Stomach (tissue), 9 donors: Measurements from ENCODE around the gene MCM5. TPM values are rescaled to one million over a fixed set of nuclear protein-coding genes. Genes with fewer than 3 reads are reported as not detected.
"Not testable (repeated sequence)": the region's sequence is repeated elsewhere in the genome, so short reads cannot be mapped to it uniquely, and the experiment has no call there.

ENCODE experiments used
- DNase-seq, 2 donors: peaks; one replicate each; pipeline versions ENCODE4 v3.0.0 to v3.0.0-alpha.2; 2013 to 2019
- H3K27ac ChIP-seq, 5 donors: fragments of 200-600 bp in 4 of 5; sonication (generic) in 4 of 5; one replicate each; pipeline ENCODE4 v1.5.1; 2013 to 2019; ENCODE audit warnings: mild to moderate bottlenecking in 1 of 5, moderate library complexity in 1 of 5
- H3K27me3 ChIP-seq, 3 donors: fragments of 200-600 bp; sonication (generic); one replicate each; pipeline ENCODE4 v1.5.1; 2017 to 2019; ENCODE audit warnings: mixed run types in 1 of 3
- H3K36me3 ChIP-seq, 4 donors: fragments of 200-600 bp; sonication (generic); 1 replicate in 3 of 4; 2 replicates in 1 of 4; pipeline ENCODE4 v1.5.1; 2016 to 2019
- H3K4me1 ChIP-seq, 4 donors: fragments of 200-600 bp; sonication (generic); one replicate each; pipeline ENCODE4 v1.5.1; 2016 to 2019
- H3K4me3 ChIP-seq, 4 donors: fragments of 200-600 bp; sonication (generic) in 3 of 4; one replicate each; pipeline ENCODE4 v1.5.1; 2016 to 2019; ENCODE audit warnings: mild to moderate bottlenecking in 1 of 4
- H3K9me3 ChIP-seq, 4 donors: fragments of 200-600 bp; sonication (generic); one replicate each; pipeline ENCODE4 v1.5.1; 2016 to 2019
- EP300 ChIP-seq: sonication (generic); formaldehyde crosslinking; IDR thresholded peaks from one replicate; pipeline ENCODE4 v1.6.1; 2017; ENCODE audit warnings: antibody characterized with exemption
- POLR2A ChIP-seq, 4 donors: fragments of 450-650 bp; IDR thresholded peaks; one replicate each; pipeline ENCODE4 v1.6.1; 2016; ENCODE audit warnings: antibody characterized with exemption in 4 of 4, control low read depth in 2 of 4, mild to moderate bottlenecking in 1 of 4, moderate library complexity in 1 of 4
- POLR2AphosphoS5 ChIP-seq, 3 donors: sonication (generic); formaldehyde crosslinking; IDR thresholded peaks; one replicate each; pipeline ENCODE4 v1.6.1; 2016; ENCODE audit warnings: antibody characterized with exemption in 3 of 3
- WGBS, 5 donors: extraction: QIAGEN DNeasy Blood & Tissue Kit in 3 of 5; methylation state at CpG; one replicate each; pipeline versions ENCODE4 v1.1.5 to v1.1.7; 2013 to 2018; 5-methylcytosine and 5-hydroxymethylcytosine counted together
- intact Hi-C: fragments of 100-400 bp; cut with DNase I; formaldehyde crosslinking; loops from one replicate; pipeline ENCODE4 v1.15.1; 2023; ENCODE audit warnings: low total_unique reads
- polyA plus RNA-seq, 3 donors: library from polyadenylated mRNA; stranded (reverse); fragments of 200-250 nt; gene quantifications; one replicate each; pipeline ENCODE4 v1.2.3, GENCODE V29; 2013
- total RNA-seq, 5 donors: library from RNA; depleted of rRNA; stranded (reverse); fragments of >200 nt; gene quantifications; one replicate each; pipeline versions ENCODE4 v1.1.0 to v1.2.3, GENCODE V29; 2014 to 2016
- TF ChIP-seq, protein P1 (sequence below), 7 experiments: fragments of 450-650 bp in 4 of 7; fragments of 200-600 bp in 3 of 7; sonication (generic) in 3 of 7; IDR thresholded peaks; one replicate each; pipeline ENCODE4 v1.5.1; 2016 to 2019; ENCODE audit warnings: antibody characterized with exemption in 7 of 7, control low read depth in 2 of 7, mild to moderate bottlenecking in 1 of 7
- donor health status: healthy with polysubstance abuse.
- donor health status: Bipolar disorder and iron deficiency.
- donor health status: healthy.

The MCM5 gene
- total and polyA plus RNA-seq, 8 donors, result 13.0 to 74.5 (median 19.1) TPM

DNA sequence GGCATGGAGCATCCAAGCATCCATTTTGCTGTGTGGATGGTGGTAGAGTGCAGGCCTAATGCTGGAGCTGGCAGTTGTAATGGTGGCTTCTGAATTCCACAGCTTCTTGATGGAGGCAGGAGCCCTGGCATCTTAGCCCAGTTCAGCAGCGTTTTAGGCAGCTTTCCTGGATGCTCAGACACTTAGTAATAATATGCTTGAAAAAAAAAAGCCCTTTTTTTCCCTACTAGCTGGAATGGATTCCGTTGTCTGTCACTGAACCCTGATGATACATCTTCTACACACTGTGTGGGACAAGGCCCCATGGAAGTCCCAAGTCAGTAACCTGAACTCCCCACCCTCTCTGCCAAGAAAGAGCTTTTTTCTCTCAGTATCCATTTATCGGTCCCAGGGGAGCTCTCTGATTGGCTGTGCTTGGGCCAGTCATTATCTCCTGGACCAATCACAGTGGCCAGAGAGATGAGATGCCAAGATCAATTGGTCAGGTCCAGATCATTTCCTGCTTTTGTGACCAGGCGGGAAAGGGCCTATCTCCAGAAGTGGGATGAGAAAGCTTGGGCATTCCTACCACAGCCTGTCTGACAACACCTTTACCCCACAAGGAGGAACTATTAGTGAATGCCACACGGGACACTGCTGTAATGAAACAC lies 34.2 kb downstream of the MCM5 start:
- Histone ChIP-seq H3K4me3 (no peak overlapping the region), H3K27me3 (no peaks in the 10 kb centered on the region), H3K4me1 (peaks cover 0 to 14% (median 7%) of the 10 kb centered on the region in 4 donors), H3K9me3 (peaks cover 8 to 15% (median 11%) of the 10 kb centered on the region in 4 donors), H3K36me3 (peaks cover 0 to 20% (median 9%) of the 10 kb centered on the region in 4 donors), H3K27ac (no peak overlapping the region)
- 92 to 99% (median 98%) methylated on average over 5 of the region's 5 CpGs for WGBS, 5 donors
- TF ChIP-seq, protein P1, sequence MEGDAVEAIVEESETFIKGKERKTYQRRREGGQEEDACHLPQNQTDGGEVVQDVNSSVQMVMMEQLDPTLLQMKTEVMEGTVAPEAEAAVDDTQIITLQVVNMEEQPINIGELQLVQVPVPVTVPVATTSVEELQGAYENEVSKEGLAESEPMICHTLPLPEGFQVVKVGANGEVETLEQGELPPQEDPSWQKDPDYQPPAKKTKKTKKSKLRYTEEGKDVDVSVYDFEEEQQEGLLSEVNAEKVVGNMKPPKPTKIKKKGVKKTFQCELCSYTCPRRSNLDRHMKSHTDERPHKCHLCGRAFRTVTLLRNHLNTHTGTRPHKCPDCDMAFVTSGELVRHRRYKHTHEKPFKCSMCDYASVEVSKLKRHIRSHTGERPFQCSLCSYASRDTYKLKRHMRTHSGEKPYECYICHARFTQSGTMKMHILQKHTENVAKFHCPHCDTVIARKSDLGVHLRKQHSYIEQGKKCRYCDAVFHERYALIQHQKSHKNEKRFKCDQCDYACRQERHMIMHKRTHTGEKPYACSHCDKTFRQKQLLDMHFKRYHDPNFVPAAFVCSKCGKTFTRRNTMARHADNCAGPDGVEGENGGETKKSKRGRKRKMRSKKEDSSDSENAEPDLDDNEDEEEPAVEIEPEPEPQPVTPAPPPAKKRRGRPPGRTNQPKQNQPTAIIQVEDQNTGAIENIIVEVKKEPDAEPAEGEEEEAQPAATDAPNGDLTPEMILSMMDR (IDR thresholded peaks at IDR 0.05), result no peak
- TF ChIP-seq POLR2AphosphoS5 (IDR thresholded peaks at IDR 0.05) (no peak), POLR2A (IDR thresholded peaks at IDR 0.05) (no peak)
- intact Hi-C loops, result no loop called here
- DNase-seq, result no peak

DNA sequence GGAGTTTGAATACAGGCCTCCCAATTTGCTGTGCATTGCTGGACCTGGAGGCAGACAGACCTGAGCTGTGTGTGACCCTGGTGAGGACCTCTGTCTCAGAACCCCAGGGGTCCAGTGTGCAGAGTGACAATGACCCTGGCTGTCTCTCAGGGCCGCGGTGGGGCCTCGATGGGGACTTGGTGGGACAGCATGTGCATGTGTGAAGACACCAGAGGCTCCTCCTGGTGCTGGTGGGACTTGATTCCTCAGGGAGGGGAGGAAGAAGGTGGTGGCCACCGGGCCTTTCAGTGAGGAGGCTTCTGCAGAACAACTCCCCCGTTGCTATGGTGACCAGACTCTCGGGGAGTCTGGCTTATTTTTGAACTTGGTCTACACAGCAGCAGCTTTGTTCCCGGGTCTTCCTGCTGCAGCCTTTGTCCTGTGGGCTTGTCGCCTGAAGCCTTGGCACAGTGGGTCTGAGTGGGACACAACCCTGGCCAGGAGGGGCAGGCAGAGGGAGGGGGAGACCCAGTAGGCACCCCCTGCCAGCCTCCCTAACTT lies 35.3 kb downstream of the MCM5 start:
- Histone ChIP-seq H3K27ac (no peak overlapping the region), H3K36me3 (peaks cover 0 to 20% (median 9%) of the 10 kb centered on the region in 4 donors), H3K4me3 (no peak overlapping the region), H3K4me1 (peaks cover 0 to 14% (median 7%) of the 10 kb centered on the region in 4 donors), H3K9me3 (peaks cover 8 to 15% (median 11%) of the 10 kb centered on the region in 4 donors), H3K27me3 (no peaks in the 10 kb centered on the region)
- TF ChIP-seq POLR2A (IDR thresholded peaks at IDR 0.05) (no peak), EP300 (no peak), POLR2AphosphoS5 (IDR thresholded peaks at IDR 0.05) (no peak)
- TF ChIP-seq, protein P1 (IDR thresholded peaks at IDR 0.05), result no peak
- no peak for DNase-seq
- WGBS, 5 donors, result 76 to 90% (median 82%) methylated on average over 7 to 8 of the region's 8 CpGs
- intact Hi-C loops, result no loop called here

DNA sequence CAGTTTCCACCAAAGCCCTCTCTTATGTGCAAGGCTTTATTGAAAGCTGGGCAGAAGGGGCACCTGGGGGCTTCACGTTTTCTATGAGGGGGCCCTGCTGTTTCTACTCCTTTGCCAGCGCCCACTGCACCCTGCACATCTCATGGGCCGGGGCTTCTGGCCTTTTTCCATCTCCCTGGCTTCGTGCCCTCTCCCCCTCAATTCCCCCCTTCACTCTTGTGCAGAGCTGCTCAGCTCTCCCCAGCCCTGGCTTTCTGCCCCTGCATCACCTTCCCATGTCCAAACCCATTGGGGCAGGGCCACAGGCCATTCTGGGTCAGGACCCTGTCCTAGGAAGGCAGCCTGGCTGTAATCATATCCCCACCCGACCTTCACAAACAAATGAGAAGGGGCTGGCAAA lies 36.5 kb downstream of the MCM5 start:
- Histone ChIP-seq H3K27me3 (no peaks in the 10 kb centered on the region), H3K4me3 (no peak overlapping the region), H3K9me3 (peaks cover 8 to 15% (median 11%) of the 10 kb centered on the region in 4 donors), H3K27ac (no peak overlapping the region), H3K4me1 (peaks cover 0 to 4% (median under 1%) of the 10 kb centered on the region in 4 donors), H3K36me3 (peaks cover 0 to 20% (median 9%) of the 10 kb centered on the region in 4 donors)
- DNase-seq, result no peak
- TF ChIP-seq POLR2A (IDR thresholded peaks at IDR 0.05), result no peak
- no peak for TF ChIP-seq EP300
- TF ChIP-seq POLR2AphosphoS5 (IDR thresholded peaks at IDR 0.05), result no peak
- TF ChIP-seq, protein P1 (IDR thresholded peaks at IDR 0.05), result no peak
- WGBS, 5 donors, result 71 to 76% (median 72%) methylated on average over 5 of the region's 5 CpGs
- intact Hi-C loops, result no loop called here

DNA sequence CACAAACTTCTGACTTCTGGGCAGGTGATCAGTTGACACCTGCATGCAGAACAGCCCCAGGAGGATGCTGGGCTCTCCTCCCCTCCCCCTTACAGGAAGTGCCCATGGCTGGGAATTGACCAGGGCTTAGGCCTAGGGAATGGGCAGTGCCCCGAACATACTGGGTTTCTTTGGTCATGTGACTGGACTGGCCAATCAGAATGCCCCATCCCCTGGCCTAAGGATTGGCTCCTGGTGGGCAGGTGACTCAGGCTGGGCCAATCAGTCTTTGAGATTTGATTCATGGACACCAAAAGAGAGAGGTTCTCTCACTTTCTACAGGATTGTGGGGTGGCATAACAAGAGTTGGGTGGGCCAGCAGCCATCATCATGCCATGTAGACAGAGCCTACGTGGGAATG lies 37.1 kb downstream of the MCM5 start:
- Histone ChIP-seq H3K9me3 (peaks cover 8 to 15% (median 11%) of the 10 kb centered on the region in 4 donors), H3K4me1 (no peaks in the 10 kb centered on the region), H3K27ac (no peak overlapping the region), H3K4me3 (no peak overlapping the region), H3K36me3 (peaks cover 0 to 20% (median 8%) of the 10 kb centered on the region in 4 donors), H3K27me3 (no peaks in the 10 kb centered on the region)
- DNase-seq, result no peak
- TF ChIP-seq POLR2A (IDR thresholded peaks at IDR 0.05) (no peak), EP300 (no peak), POLR2AphosphoS5 (IDR thresholded peaks at IDR 0.05) (no peak)
- TF ChIP-seq, protein P1 (IDR thresholded peaks at IDR 0.05), result no peak
- intact Hi-C loops, result no loop called here
- WGBS, 5 donors, result 88 to 100% (median 91%) methylated on average over 1 to 2 of the region's 2 CpGs

DNA sequence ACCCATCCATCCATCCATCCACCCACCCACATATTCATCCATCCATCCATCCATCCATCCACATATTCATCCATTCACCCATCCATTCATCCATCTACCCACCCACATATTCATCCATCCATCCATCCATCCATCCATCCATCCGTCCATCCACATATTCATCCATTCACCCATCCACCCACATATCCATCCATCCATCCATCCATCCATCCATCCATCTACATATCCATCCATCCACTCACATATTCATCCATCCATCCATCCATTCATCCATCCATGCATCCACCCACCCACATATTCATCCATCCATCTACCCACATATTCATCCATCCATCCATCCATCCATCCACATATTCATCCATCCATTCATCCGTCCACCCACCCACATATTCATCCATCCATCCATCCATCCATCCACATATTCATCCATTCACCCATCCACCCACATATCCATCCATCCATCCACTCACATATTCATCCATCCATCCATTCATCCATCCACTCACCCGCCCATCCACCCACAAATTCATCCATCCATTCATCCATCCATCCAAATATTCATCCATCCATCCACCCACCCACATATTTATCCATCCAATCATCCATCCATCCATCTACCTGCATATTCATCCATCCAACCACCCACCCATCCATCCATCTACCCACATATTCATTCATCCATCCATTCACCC lies 38.9 kb downstream of the MCM5 start:
- H3K4me3 ChIP-seq, H3K36me3 ChIP-seq, H3K27ac ChIP-seq, DNase-seq, H3K9me3 ChIP-seq, H3K4me1 ChIP-seq, intact Hi-C loops, H3K27me3 ChIP-seq: not testable (repeated sequence)
- WGBS, 5 donors, result 64 to 90% (median 67%) methylated on average over 3 of the region's 3 CpGs
